Midbrain (tissue), 1 donor: Measurements from ENCODE around the gene ZNF784.
A peak's percentile ranks its signal among the peaks of the same experiment; 100 is the strongest.

ENCODE experiments used
- DNase-seq: peaks from one replicate; lab custom pipeline; 2025; lab: John Stamatoyannopoulos, UW

Gene ZNF784

GRCh38 chr19:55656552-55656951, 32.2 kb upstream of the ZNF784 start:
- DNase-seq: no peak

GRCh38 chr19:55655648-55656040, 31.3 kb upstream of the ZNF784 start:
- DNase-seq: no peak

- DNase-seq: peak; percentile 96
Observed at GRCh38 chr19:55654868-55655647, 30.7 kb upstream of the ZNF784 start, which contains the start of gene U2AF2. TSS of gene U2AF2 (plus strand) at chr19:55655035. CDS start at chr19:55655105, 70 bp downstream.

- DNase-seq: peak; percentile 98
Observed at GRCh38 chr19:55654323-55654867, 30.0 kb upstream of the ZNF784 start.

- DNase-seq: peak; percentile 98
Observed at GRCh38 chr19:55653651-55654322, 29.4 kb upstream of the ZNF784 start.

- no peak for DNase-seq
Observed at GRCh38 chr19:55652311-55653128, 28.2 kb upstream of the ZNF784 start.

- DNase-seq: no peak
Observed at GRCh38 chr19:55651236-55651635, 26.9 kb upstream of the ZNF784 start.

GRCh38 chr19:55650602-55651230, 26.4 kb upstream of the ZNF784 start:
- DNase-seq: no peak

GRCh38 chr19:55650126-55650557, 25.8 kb upstream of the ZNF784 start:
- no peak for DNase-seq

GRCh38 chr19:55649268-55650125, 25.1 kb upstream of the ZNF784 start:
- DNase-seq: no peak

- no peak for DNase-seq
Observed at GRCh38 chr19:55648585-55649267, 24.4 kb upstream of the ZNF784 start.

- peak; percentile 76 for DNase-seq
Observed at GRCh38 chr19:55647732-55648584, 23.6 kb upstream of the ZNF784 start, which contains the start of gene CCDC106. TSS of gene CCDC106 (plus strand) at chr19:55648212. CDS start at chr19:55649047, 835 bp downstream.

GRCh38 chr19:55646889-55647731, 22.7 kb upstream of the ZNF784 start:
- DNase-seq: no peak

- no peak for DNase-seq
Observed at GRCh38 chr19:55645512-55645881, 21.1 kb upstream of the ZNF784 start.

- no peak for DNase-seq
Observed at GRCh38 chr19:55644842-55645511, 20.6 kb upstream of the ZNF784 start.

GRCh38 chr19:55644191-55644833, 19.9 kb upstream of the ZNF784 start:
- no peak for DNase-seq

GRCh38 chr19:55643887-55644176, 19.5 kb upstream of the ZNF784 start:
- no peak for DNase-seq
